Raji (cell line): Measurements from ENCODE around the gene CFAP57.

Experiments used
- POLR2A ChIP-seq: IDR thresholded peaks from 2 replicates; pipeline ENCODE4 v1.6.1; 2011; ENCODE audit warnings: low read depth, low read length, control low read depth; ENCODE audit not compliant: insufficient read depth

CFAP57 gene

GRCh38 chr1:43288058-43288784 is 116.1 kb downstream of the CFAP57 start:
- TF ChIP-seq POLR2A = no peak

GRCh38 chr1:43288785-43289706 is 116.9 kb downstream of the CFAP57 start:
- TF ChIP-seq POLR2A = no peak

DNA sequence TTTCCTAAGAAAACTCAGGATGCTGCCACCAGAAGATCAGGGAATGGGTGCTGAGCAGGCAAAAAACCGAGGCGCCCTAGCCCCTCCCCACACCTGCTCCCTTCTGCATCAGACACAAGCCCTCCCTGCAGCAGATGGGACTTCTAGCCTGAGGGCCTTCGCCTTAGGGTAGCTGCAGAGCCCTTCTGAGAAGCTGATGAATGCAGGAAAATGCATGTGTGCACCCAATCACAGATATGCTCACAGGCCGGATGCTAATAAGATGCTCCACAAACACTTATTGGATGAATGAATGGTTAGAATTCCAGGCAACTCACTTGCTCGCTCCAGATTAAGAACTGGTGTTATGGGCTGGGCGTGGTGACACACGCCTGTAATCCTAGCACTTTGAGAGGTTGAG is 120.1 kb downstream of the CFAP57 start:
- TF ChIP-seq POLR2A = no peak

GRCh38 chr1:43292679-43293078 is 120.5 kb downstream of the CFAP57 start:
- no peak for TF ChIP-seq POLR2A

DNA sequence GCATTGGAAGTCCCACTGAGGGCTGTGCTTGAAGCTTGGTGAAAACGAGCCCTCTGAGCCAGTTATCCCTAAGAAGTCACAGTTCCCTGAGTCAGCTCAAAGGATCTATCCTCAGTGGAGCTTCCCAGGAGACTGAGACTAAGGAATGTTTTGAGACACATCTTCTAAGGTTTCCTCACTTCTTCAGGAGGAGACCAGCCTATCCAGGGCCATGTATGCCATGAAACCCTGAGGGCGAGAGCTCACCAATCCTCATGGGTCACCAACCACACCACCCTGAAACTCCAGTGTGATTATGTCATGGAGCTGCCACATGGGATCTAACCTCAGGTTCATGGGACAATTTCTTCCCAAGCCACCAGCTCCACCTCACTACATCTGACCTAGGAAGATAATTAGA is 121.0 kb downstream of the CFAP57 start:
- no peak for TF ChIP-seq POLR2A

DNA sequence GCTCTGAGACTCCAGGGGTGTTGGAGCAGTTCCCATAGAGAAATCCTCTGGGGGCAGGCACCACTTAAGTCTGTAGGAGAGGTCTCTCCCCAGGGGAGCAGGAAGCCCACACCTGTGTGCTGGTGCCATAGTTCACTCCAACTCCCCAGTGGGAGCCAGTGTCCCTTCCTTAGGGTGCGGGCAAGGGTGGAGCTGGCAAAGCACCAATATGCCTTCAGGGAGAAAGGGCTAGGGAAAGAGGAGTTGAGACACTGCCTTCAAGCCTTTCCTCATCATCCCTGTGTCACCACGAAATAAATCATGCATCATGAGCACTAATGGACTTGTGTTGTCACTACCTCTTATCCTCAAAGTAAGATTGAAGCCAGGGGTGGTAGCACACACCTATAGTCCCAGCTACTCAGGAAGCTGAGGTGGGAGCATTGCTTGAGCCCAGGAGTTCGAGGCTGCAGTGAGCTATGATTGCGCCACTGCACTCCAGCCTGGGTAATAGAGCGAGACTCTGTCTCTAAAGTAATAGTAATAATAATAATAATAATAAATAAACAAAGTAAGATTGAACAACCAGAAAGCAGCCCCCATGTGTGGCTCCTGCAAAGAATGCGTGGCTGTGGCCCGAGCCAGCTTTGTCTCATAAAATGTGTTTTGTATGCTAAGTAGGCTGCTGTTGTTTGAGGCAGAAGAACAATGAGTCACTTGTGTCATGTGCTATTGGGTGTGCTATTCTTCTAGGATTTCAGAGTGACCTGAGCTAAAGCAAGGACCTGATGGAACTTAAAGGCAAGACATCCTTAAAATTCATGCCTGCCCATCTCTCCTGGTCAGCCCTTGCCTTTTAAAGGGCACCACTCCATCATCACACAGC is 122.0 kb downstream of the CFAP57 start:
- TF ChIP-seq POLR2A = no peak

GRCh38 chr1:43294761-43295160 is 122.6 kb downstream of the CFAP57 start:
- TF ChIP-seq POLR2A = no peak

DNA sequence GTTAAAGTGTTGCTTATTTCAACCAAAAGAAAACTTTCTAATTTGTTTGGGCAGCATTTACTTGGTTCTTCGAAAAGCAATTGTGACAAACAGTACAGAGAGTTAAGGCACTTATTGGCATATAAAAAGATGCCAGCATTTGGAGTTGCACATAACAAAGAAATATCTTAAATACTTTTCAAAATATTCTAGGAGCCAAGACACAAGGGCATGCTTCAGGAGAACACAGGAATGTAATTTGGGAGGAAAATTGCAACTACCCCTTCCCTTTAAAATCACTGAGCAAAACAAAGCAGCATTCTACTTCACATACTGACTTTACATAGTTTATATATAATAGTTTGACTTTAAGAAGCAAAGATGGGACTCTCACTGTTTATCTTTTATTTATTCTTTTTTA is 124.1 kb downstream of the CFAP57 start:
- TF ChIP-seq POLR2A = no peak

- TF ChIP-seq POLR2A = no peak
Measured at GRCh38 chr1:43298055-43298454, 125.9 kb downstream of the CFAP57 start.

GRCh38 chr1:43299101-43299500 is 127.0 kb downstream of the CFAP57 start:
- no peak for TF ChIP-seq POLR2A

- no peak for TF ChIP-seq POLR2A
Measured at GRCh38 chr1:43300378-43301094, 128.4 kb downstream of the CFAP57 start, which contains the start of gene TIE1. TSS of gene TIE1 (plus strand) at chr1:43300982. CDS start at chr1:43301072, 90 bp downstream.

GRCh38 chr1:43302201-43302600 is 130.1 kb downstream of the CFAP57 start:
- TF ChIP-seq POLR2A = no peak

GRCh38 chr1:43302721-43303470 is 130.8 kb downstream of the CFAP57 start:
- no peak for TF ChIP-seq POLR2A
